NCI-H1092 treated with DMSO at 0.1 percent for 48 hours (cell line): ENCODE data around the gene ANXA4.
"Not testable (repeated sequence)": the region's sequence is repeated elsewhere in the genome, so short reads cannot be mapped to it uniquely, and the experiment has no call there.

Source experiments
- DNase-seq: peaks from one replicate; lab custom pipeline; 2025; lab: John Stamatoyannopoulos, UW

The ANXA4 gene

GRCh38 chr2:69754633-69755032 is 12.7 kb downstream of the ANXA4 start:
- no peak for DNase-seq

GRCh38 chr2:69755862-69756467 is 14.0 kb downstream of the ANXA4 start:
- DNase-seq, result no peak

GRCh38 chr2:69762025-69762424 is 20.1 kb downstream of the ANXA4 start:
- no peak for DNase-seq

GRCh38 chr2:69762513-69763494 is 20.9 kb downstream of the ANXA4 start:
- DNase-seq, result no peak

GRCh38 chr2:69763831-69764230 is 21.9 kb downstream of the ANXA4 start:
- DNase-seq, result not testable (repeated sequence)

GRCh38 chr2:69764286-69765095 is 22.6 kb downstream of the ANXA4 start:
- DNase-seq, result no peak

- DNase-seq, result no peak
Measured at GRCh38 chr2:69765096-69765380, 23.1 kb downstream of the ANXA4 start.

GRCh38 chr2:69766014-69766413 is 24.1 kb downstream of the ANXA4 start:
- DNase-seq, result no peak

GRCh38 chr2:69767034-69767433 is 25.1 kb downstream of the ANXA4 start:
- DNase-seq, result no peak

- DNase-seq, result no peak
Measured at GRCh38 chr2:69768235-69768634, 26.3 kb downstream of the ANXA4 start.

GRCh38 chr2:69768789-69769188 is 26.9 kb downstream of the ANXA4 start:
- no peak for DNase-seq

- DNase-seq, result no peak
Measured at GRCh38 chr2:69769272-69769671, 27.3 kb downstream of the ANXA4 start.

- DNase-seq, result no peak
Measured at GRCh38 chr2:69770193-69770702, 28.3 kb downstream of the ANXA4 start.

- no peak for DNase-seq
Measured at GRCh38 chr2:69770747-69771146, 28.8 kb downstream of the ANXA4 start.

- no peak for DNase-seq
Measured at GRCh38 chr2:69771461-69771860, 29.5 kb downstream of the ANXA4 start.

- DNase-seq, result no peak
Measured at GRCh38 chr2:69773206-69773605, 31.3 kb downstream of the ANXA4 start.

GRCh38 chr2:69774258-69774983 is 32.5 kb downstream of the ANXA4 start:
- not testable (repeated sequence) for DNase-seq

- DNase-seq, result no peak
Measured at GRCh38 chr2:69774984-69775982, 33.3 kb downstream of the ANXA4 start.

- DNase-seq, result no peak
Measured at GRCh38 chr2:69776886-69777785, 35.2 kb downstream of the ANXA4 start.

- DNase-seq, result no peak
Measured at GRCh38 chr2:69777786-69778105, 35.8 kb downstream of the ANXA4 start.
